Chondrocyte (in vitro differentiated cells): ENCODE measurements around the gene FADS1. TPM values are rescaled to one million over a fixed set of nuclear protein-coding genes. Genes with fewer than 3 reads are reported as not detected.

ENCODE experiments used
- DNase-seq: peaks from one replicate; pipeline ENCODE4 v3.0.0; 2021; ENCODE audit warnings: mixed read lengths, low spot score
- H3K27ac Mint-ChIP-seq: one replicate; pipeline ENCODE4 v1.8.0; 2021; ENCODE audit warnings: mild to moderate bottlenecking, moderate library complexity, mixed read lengths; ENCODE audit not compliant: unreplicated experiment
- H3K27me3 Mint-ChIP-seq: 2 replicates; pipeline ENCODE4 v1.8.0; 2021; ENCODE audit warnings: low read depth, mixed read lengths
- H3K36me3 Mint-ChIP-seq: 2 replicates; pipeline ENCODE4 v1.8.0; 2021; ENCODE audit warnings: low read depth, mixed read lengths
- H3K4me1 Mint-ChIP-seq: 2 replicates; pipeline ENCODE4 v1.8.0; 2021; ENCODE audit warnings: low read depth, mild to moderate bottlenecking, mixed read lengths
- H3K4me3 Mint-ChIP-seq: one replicate; pipeline ENCODE4 v1.8.0; 2021; ENCODE audit warnings: mild to moderate bottlenecking, moderate library complexity, mixed read lengths; ENCODE audit not compliant: unreplicated experiment
- H3K9me3 Mint-ChIP-seq: 2 replicates; pipeline ENCODE4 v1.8.0; 2021; ENCODE audit warnings: low read depth, mixed read lengths
- total RNA-seq: library from RNA; stranded (reverse); gene quantifications from 3 replicates; pipeline ENCODE4 v1.2.1, GENCODE V29; 2021
- TF ChIP-seq, protein P1 (sequence below): fragments of 200-600 bp; sonication (generic); IDR thresholded peaks from 2 replicates; pipeline ENCODE4 v1.5.0; 2021; ENCODE audit warnings: antibody characterized with exemption, mild to moderate bottlenecking, moderate library complexity

FADS1 gene
- total RNA-seq, 1 donor from 2014 or later = 74.6 TPM

DNA sequence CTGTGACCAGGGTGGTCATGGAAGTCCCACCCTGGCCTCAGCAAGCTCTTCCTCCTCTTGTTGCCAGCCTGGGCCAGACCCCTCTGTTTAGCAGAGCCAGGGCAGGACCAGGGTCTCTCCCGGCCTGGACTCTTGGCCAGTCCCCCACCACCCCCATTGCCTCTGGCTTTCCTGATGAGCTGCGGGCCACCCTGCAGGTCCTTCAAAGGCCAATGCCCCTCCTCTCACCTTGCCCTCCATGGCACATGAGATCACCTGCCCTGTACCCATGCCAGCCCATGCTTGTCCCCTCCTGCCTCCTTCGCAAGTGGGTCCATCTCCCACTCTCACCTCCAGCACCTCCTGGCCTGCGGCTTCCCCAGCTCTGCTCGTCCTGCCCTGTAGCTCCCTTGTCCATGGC is 21.7 kb upstream of the FADS1 start:
- H3K9me3 Mint-ChIP-seq = no peaks in the 10 kb centered on the region
- no peaks in the 10 kb centered on the region for H3K27me3 Mint-ChIP-seq
- H3K27ac Mint-ChIP-seq = no peak overlapping the region
- peaks cover 25% of the 10 kb centered on the region for H3K4me1 Mint-ChIP-seq
- peaks cover 34% of the 10 kb centered on the region for H3K36me3 Mint-ChIP-seq
- peak; percentile 68 for DNase-seq
- no peak overlapping the region for H3K4me3 Mint-ChIP-seq
- TF ChIP-seq, protein P1, sequence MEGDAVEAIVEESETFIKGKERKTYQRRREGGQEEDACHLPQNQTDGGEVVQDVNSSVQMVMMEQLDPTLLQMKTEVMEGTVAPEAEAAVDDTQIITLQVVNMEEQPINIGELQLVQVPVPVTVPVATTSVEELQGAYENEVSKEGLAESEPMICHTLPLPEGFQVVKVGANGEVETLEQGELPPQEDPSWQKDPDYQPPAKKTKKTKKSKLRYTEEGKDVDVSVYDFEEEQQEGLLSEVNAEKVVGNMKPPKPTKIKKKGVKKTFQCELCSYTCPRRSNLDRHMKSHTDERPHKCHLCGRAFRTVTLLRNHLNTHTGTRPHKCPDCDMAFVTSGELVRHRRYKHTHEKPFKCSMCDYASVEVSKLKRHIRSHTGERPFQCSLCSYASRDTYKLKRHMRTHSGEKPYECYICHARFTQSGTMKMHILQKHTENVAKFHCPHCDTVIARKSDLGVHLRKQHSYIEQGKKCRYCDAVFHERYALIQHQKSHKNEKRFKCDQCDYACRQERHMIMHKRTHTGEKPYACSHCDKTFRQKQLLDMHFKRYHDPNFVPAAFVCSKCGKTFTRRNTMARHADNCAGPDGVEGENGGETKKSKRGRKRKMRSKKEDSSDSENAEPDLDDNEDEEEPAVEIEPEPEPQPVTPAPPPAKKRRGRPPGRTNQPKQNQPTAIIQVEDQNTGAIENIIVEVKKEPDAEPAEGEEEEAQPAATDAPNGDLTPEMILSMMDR = no peak

DNA sequence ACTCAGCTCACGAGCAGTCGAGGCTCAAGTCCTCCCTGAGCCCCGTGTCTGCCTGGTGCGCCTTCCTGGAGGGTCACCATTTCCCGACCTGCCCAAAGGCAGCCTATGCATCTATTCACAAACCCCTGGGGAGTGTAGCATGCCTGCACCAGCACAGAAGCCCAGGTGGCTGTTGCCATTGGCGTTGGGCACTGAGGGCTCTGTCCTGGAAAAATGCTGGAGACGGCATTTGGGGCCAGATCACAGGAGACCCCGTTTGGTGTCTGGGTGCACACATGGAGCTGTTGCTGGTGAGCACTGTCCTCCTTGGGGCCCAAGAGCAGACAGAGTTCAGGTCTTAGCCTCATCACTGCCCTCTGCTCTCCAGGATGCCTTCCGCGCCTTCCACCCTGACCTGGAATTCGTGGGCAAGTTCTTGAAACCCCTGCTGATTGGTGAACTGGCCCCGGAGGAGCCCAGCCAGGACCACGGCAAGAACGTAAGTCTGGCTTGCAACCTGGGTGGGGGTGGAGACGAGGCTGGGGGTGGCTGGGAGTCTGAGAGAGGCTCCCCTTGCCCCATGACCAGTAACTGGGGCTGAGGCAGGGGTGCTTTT is 20.7 kb upstream of the FADS1 start:
- no peak overlapping the region for H3K27ac Mint-ChIP-seq
- TF ChIP-seq, protein P1 = no peak
- DNase-seq = peak; percentile 53
- peaks cover 34% of the 10 kb centered on the region for H3K4me1 Mint-ChIP-seq
- no peaks in the 10 kb centered on the region for H3K27me3 Mint-ChIP-seq
- H3K36me3 Mint-ChIP-seq = peaks cover 33% of the 10 kb centered on the region
- H3K9me3 Mint-ChIP-seq = no peaks in the 10 kb centered on the region
- no peak overlapping the region for H3K4me3 Mint-ChIP-seq

DNA sequence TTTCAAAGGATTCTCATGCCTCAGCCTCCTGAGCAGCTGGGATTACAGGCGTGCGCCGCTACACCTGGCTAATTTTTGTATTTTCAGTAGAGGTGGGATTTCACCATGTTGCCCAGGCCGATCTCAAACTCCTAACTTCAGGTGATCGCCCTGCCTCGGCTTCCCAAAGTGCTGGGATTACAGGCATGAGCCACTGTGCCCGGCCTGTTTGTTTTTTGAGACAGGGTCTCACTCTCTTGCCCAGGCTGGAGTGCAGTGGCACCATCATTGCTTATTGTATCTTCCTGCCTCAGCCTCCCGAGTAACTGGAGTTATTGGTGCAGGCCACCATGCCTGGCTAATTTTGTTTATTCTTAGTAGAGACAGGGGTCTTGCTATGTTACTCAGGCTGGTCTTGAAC is 19.4 kb upstream of the FADS1 start:
- TF ChIP-seq, protein P1 = no peak
- Mint-ChIP-seq H3K36me3 (peaks cover 27% of the 10 kb centered on the region), H3K9me3 (no peaks in the 10 kb centered on the region), H3K4me1 (peaks cover 43% of the 10 kb centered on the region), H3K27me3 (no peaks in the 10 kb centered on the region), H3K4me3 (no peak overlapping the region), H3K27ac (no peak overlapping the region)
- DNase-seq = no peak

DNA sequence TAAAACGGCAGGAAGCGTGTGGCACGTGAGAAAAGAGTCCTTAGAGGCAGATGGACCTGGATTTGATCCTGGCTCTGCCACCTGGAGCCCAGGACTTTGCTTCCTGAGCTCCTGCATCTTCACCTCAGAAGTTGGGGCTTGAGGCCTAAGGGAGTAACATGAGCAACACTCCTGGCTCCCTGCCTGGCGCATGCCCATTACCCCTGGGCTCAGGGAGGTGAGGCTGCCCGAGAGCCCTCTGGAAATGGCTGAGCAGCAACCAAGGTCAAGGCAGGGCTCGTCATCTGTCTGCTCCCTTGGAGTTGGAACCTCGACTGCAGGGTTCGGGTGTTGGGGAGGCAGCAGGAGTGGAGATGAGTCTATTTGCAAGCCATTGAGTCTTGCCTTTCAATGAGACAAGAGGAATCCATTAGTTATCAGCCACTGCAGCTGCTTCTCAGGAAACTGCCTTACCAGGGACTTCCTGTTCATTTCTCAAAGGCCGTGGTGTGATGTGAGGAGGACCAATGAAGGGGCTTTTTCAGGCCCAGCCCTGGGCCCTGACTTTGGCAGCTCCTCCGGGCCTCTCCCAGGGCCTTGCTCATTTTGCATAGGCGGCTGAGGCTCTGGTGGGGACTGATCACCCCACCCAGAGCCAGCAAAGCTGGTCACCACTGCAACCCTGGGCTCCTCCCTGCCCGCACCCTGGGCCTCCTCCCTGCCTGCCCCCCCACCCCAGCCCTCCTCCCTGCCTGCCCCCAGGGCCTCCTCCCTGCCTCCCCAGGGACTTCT is 17.7 kb upstream of the FADS1 start:
- H3K27ac Mint-ChIP-seq = peak overlapping the region; percentile 95
- DNase-seq = peak; percentile 59
- H3K4me1 Mint-ChIP-seq = peaks cover 60% of the 10 kb centered on the region
- H3K9me3 Mint-ChIP-seq = no peaks in the 10 kb centered on the region
- H3K27me3 Mint-ChIP-seq = no peaks in the 10 kb centered on the region
- H3K4me3 Mint-ChIP-seq = no peak overlapping the region
- TF ChIP-seq, protein P1 = no peak
- peaks cover 13% of the 10 kb centered on the region for H3K36me3 Mint-ChIP-seq

DNA sequence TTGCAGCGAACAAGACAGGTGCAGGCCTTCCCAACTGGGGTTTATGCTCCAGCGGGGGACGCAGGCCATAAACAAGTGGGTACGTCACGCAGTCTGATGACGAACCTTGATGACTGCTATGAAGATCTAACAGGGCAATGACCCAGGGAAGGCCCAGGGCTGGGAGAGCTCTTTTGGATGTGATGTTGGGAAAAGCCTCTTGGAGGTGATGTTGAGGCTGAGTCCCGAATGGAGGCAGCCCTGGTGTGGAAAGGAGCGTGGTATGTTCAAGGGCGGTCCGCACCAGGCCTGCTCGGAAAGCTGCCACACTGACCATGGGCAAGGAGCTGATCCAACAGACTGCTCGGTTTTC is 17.1 kb upstream of the FADS1 start:
- H3K36me3 Mint-ChIP-seq = peaks cover 9% of the 10 kb centered on the region
- no peak for DNase-seq
- H3K4me1 Mint-ChIP-seq = peaks cover 64% of the 10 kb centered on the region
- no peak overlapping the region for H3K4me3 Mint-ChIP-seq
- TF ChIP-seq, protein P1 = no peak
- H3K27me3 Mint-ChIP-seq = no peaks in the 10 kb centered on the region
- H3K9me3 Mint-ChIP-seq = no peaks in the 10 kb centered on the region
- peak overlapping the region; percentile 95 for H3K27ac Mint-ChIP-seq
